Stomach (tissue), 9 donors: ENCODE measurements around the gene GNG4. TPM values are rescaled to one million over a fixed set of nuclear protein-coding genes. Genes with fewer than 3 reads are reported as not detected.

Experiments used
- DNase-seq, 2 donors: peaks; one replicate each; pipeline versions ENCODE4 v3.0.0 to v3.0.0-alpha.2; 2013 to 2019
- H3K27ac ChIP-seq, 5 donors: fragments of 200-600 bp in 4 of 5; sonication (generic) in 4 of 5; one replicate each; pipeline ENCODE4 v1.5.1; 2013 to 2019; ENCODE audit warnings: mild to moderate bottlenecking in 1 of 5, moderate library complexity in 1 of 5
- H3K27me3 ChIP-seq, 3 donors: fragments of 200-600 bp; sonication (generic); one replicate each; pipeline ENCODE4 v1.5.1; 2017 to 2019; ENCODE audit warnings: mixed run types in 1 of 3
- H3K36me3 ChIP-seq, 4 donors: fragments of 200-600 bp; sonication (generic); 1 replicate in 3 of 4; 2 replicates in 1 of 4; pipeline ENCODE4 v1.5.1; 2016 to 2019
- H3K4me1 ChIP-seq, 4 donors: fragments of 200-600 bp; sonication (generic); one replicate each; pipeline ENCODE4 v1.5.1; 2016 to 2019
- H3K4me3 ChIP-seq, 4 donors: fragments of 200-600 bp; sonication (generic) in 3 of 4; one replicate each; pipeline ENCODE4 v1.5.1; 2016 to 2019; ENCODE audit warnings: mild to moderate bottlenecking in 1 of 4
- H3K9me3 ChIP-seq, 4 donors: fragments of 200-600 bp; sonication (generic); one replicate each; pipeline ENCODE4 v1.5.1; 2016 to 2019
- CTCF ChIP-seq, 7 experiments: fragments of 450-650 bp in 4 of 7; fragments of 200-600 bp in 3 of 7; sonication (generic) in 3 of 7; IDR thresholded peaks; one replicate each; pipeline ENCODE4 v1.5.1; 2016 to 2019; ENCODE audit warnings: antibody characterized with exemption in 7 of 7, control low read depth in 2 of 7, mild to moderate bottlenecking in 1 of 7
- EP300 ChIP-seq: sonication (generic); formaldehyde crosslinking; IDR thresholded peaks from one replicate; pipeline ENCODE4 v1.6.1; 2017; ENCODE audit warnings: antibody characterized with exemption
- POLR2A ChIP-seq, 4 donors: fragments of 450-650 bp; IDR thresholded peaks; one replicate each; pipeline ENCODE4 v1.6.1; 2016; ENCODE audit warnings: antibody characterized with exemption in 4 of 4, control low read depth in 2 of 4, mild to moderate bottlenecking in 1 of 4, moderate library complexity in 1 of 4
- POLR2AphosphoS5 ChIP-seq, 3 donors: sonication (generic); formaldehyde crosslinking; IDR thresholded peaks; one replicate each; pipeline ENCODE4 v1.6.1; 2016; ENCODE audit warnings: antibody characterized with exemption in 3 of 3
- WGBS, 5 donors: extraction: QIAGEN DNeasy Blood & Tissue Kit in 3 of 5; methylation state at CpG; one replicate each; pipeline versions ENCODE4 v1.1.5 to v1.1.7; 2013 to 2018; 5-methylcytosine and 5-hydroxymethylcytosine counted together
- intact Hi-C: fragments of 100-400 bp; cut with DNase I; formaldehyde crosslinking; loops from one replicate; pipeline ENCODE4 v1.15.1; 2023; ENCODE audit warnings: low total_unique reads
- polyA plus RNA-seq, 3 donors: library from polyadenylated mRNA; stranded (reverse); fragments of 200-250 nt; gene quantifications; one replicate each; pipeline ENCODE4 v1.2.3, GENCODE V29; 2013
- total RNA-seq, 5 donors: library from RNA; depleted of rRNA; stranded (reverse); fragments of >200 nt; gene quantifications; one replicate each; pipeline versions ENCODE4 v1.1.0 to v1.2.3, GENCODE V29; 2014 to 2016
- donor health status: healthy with polysubstance abuse.
- donor health status: Bipolar disorder and iron deficiency.
- donor health status: healthy.

Gene GNG4
- total and polyA plus RNA-seq, 8 donors = 0.58 to 5.1 (median 1.4) TPM; not detected in 1

- peaks cover 15 to 96% (median 94%) of the 10 kb centered on the region in 4 donors for H3K36me3 ChIP-seq
- no peaks in the 10 kb centered on the region for H3K9me3 ChIP-seq
- 95 to 99% (median 95%) methylated on average over 3 of the region's 3 CpGs for WGBS, 5 donors
- no peak overlapping the region for H3K27ac ChIP-seq
- H3K4me3 ChIP-seq = no peak overlapping the region
- no peak for TF ChIP-seq CTCF (IDR thresholded peaks at IDR 0.05)
- TF ChIP-seq POLR2AphosphoS5 (IDR thresholded peaks at IDR 0.05) = no peak
- no peak for TF ChIP-seq POLR2A (IDR thresholded peaks at IDR 0.05)
- TF ChIP-seq EP300 = no peak
- DNase-seq = no peak
- no peaks in the 10 kb centered on the region for H3K4me1 ChIP-seq
- intact Hi-C loops = no loop called here
- H3K27me3 ChIP-seq = no peaks in the 10 kb centered on the region
Measured at GRCh38 chr1:235688096-235688495, 38.5 kb upstream of the GNG4 start.

- peaks cover 5 to 95% (median 75%) of the 10 kb centered on the region in 4 donors for H3K36me3 ChIP-seq
- no peaks in the 10 kb centered on the region for H3K9me3 ChIP-seq
- no peak overlapping the region for H3K27ac ChIP-seq
- intact Hi-C loops = no loop called here
- WGBS, 5 donors = 33 to 82% (median 52%) methylated on average over 1 of the region's 1 CpG
- no peak for DNase-seq
- H3K4me1 ChIP-seq = no peaks in the 10 kb centered on the region
- TF ChIP-seq EP300 = no peak
- TF ChIP-seq CTCF (IDR thresholded peaks at IDR 0.05) = no peak
- no peak for TF ChIP-seq POLR2AphosphoS5 (IDR thresholded peaks at IDR 0.05)
- no peak for TF ChIP-seq POLR2A (IDR thresholded peaks at IDR 0.05)
- no peaks in the 10 kb centered on the region for H3K27me3 ChIP-seq
- no peak overlapping the region for H3K4me3 ChIP-seq
Measured at GRCh38 chr1:235683653-235684052, 34.1 kb upstream of the GNG4 start.

- WGBS, 5 donors = 96 to 100% (median 99%) methylated on average over 3 of the region's 3 CpGs
- H3K4me3 ChIP-seq = no peak overlapping the region
- intact Hi-C loops = no loop called here
- TF ChIP-seq POLR2A (IDR thresholded peaks at IDR 0.05) = no peak
- TF ChIP-seq EP300 = no peak
- no peak for TF ChIP-seq CTCF (IDR thresholded peaks at IDR 0.05)
- no peak for TF ChIP-seq POLR2AphosphoS5 (IDR thresholded peaks at IDR 0.05)
- H3K36me3 ChIP-seq = peaks cover 5 to 90% (median 72%) of the 10 kb centered on the region in 4 donors
- H3K4me1 ChIP-seq = no peaks in the 10 kb centered on the region
- H3K27me3 ChIP-seq = no peaks in the 10 kb centered on the region
- no peak for DNase-seq
- no peak overlapping the region for H3K27ac ChIP-seq
- no peaks in the 10 kb centered on the region for H3K9me3 ChIP-seq
Measured at GRCh38 chr1:235682216-235682615, 32.6 kb upstream of the GNG4 start.

GRCh38 chr1:235679644-235680043 lies 30.1 kb upstream of the GNG4 start:
- intact Hi-C loops = no loop called here
- H3K36me3 ChIP-seq = peaks cover 10 to 90% (median 73%) of the 10 kb centered on the region in 4 donors
- TF ChIP-seq POLR2AphosphoS5 (IDR thresholded peaks at IDR 0.05) (no peak), EP300 (no peak), CTCF (IDR thresholded peaks at IDR 0.05) (no peak), POLR2A (IDR thresholded peaks at IDR 0.05) (no peak)

More at GRCh38 chr1:235679644-235680043, 30.1 kb upstream of the GNG4 start:
- DNase-seq = peak in 1 of 2 donors; percentile 6
- Histone ChIP-seq H3K4me3 (no peak overlapping the region), H3K4me1 (no peaks in the 10 kb centered on the region), H3K9me3 (peaks cover 0 to 11% (median 7%) of the 10 kb centered on the region in 4 donors), H3K27ac (no peak overlapping the region), H3K27me3 (no peaks in the 10 kb centered on the region)
- WGBS, 5 donors = 84 to 90% (median 87%) methylated on average over 3 of the region's 3 CpGs
